ENCODE results near the gene C10orf53.
A peak's percentile ranks its signal among the peaks of the same experiment; 100 is the strongest.
"Not testable (repeated sequence)": the region's sequence is repeated elsewhere in the genome, so short reads cannot be mapped to it uniquely, and the experiment has no call there.

C10orf53 gene

DNA sequence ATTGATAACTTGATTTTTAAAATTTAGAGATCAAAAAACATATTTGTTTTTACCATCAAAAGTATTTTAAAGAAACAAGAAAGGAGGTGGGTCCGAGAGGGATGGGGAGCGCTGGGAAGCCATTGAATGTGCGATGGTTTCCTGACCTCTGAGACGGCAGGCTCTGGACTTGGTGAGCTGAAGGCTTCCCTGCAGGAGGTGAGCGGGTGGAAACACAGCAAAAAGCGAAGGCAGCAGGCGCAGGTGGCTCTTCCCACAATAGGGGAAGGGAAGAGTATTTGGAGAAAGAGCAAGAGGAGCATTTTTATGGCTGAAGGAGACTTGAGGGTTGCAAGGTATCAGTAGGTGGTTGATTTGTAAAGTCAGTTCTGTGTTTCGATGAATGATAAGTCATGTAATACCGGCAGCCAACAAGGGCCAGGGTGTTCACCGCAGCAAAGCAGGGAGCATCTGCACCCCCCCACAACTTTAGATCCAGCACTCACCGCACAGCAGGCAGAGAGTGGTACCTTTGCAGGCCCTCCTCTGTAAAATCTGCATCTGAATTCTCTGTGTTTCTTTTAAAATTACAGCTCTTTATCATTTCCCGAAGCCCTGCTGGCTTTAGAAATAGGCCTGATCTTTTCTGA is 10.5 kb downstream of the C10orf53 start:
- no peak for DNase-seq

DNA sequence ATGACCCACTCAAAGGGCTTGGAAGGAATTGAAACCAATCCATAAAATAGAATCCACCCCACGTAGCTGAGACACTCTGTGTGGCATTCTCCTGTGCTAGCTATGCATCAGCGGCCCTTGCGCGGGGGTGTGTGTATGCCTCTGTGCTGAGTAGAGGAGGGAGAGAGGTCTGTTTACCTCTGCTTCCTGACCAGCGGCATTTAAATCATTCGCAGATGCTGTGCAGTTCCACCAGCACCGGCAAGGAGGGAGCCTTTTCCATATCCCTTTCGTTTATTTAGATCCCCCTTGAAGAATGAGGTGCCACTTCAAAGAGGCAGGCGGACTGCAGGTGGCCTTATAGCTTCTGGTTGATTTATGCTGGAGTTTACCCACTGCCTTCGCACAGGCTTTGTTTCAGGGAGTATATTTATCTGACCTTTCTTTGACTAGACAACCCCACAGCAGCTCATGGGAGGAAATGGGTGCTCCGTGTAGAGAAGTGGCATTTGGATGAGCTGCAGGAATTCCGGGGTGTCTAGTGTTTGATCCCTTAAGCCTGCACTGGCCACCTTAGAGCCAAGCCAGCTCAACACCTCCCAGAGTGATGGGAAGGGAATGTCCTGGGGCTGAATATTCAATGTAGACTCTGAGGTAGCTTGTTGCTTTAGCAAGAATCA is 11.4 kb downstream of the C10orf53 start:
- DNase-seq: no peak

DNA sequence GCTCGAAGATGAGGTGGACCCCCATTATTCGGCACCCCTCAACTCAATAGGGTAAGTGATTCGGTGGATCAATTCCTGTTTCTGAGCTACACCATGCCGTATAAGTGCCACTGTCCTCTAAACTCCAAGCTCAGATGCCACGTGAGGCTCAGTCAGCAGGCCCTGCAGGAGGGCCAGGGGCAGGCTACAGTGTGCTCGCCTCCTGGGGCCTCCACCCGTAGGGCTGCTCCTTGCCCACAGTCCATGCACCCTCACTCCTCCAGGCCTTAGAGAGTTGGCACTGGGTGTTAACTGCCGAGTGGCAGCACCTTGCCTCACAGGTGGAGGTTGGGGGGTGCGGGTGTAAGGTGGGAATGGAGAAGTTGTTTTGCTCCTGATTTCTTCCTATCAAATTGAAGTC is 12.1 kb downstream of the C10orf53 start:
- DNase-seq: no peak

DNA sequence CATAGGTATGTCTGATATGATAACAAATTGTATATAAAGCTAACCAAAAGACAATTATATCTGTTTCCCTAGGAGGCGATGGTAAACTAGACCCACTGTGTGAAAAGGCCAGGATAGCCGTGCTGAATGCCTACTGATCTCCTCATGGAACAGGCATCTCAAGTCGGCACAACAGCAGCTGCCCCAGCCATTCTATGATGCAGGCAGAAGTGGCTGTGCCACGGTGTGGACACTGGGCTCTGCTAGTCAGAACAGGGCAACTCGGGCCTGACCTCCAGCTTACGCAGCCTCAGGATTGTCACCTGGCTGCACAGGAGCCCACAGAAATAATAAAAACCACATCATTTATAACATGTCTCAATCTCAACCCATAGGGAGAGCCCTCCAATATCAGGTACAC is 15.0 kb downstream of the C10orf53 start:
- no peak for DNase-seq

DNA sequence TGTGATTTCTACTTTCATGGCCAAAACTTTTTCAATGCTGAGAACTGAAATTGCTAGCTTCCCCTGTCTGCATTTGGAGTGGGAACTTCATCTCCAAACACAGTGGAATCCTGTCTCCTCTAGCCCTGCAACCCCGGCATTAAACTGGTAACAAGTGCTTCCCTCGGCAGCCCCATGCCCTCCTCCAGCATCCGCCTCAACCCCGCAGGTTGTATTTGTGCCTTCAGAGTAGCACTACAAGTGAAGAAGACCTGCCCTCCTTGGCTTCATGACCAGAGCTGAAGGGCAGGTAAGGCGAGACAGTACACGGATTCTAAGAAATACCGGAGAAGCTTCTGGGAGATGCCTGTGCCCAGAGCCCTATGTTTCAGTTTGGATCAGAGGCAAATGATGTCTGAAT is 16.9 kb downstream of the C10orf53 start:
- no peak for DNase-seq

DNA sequence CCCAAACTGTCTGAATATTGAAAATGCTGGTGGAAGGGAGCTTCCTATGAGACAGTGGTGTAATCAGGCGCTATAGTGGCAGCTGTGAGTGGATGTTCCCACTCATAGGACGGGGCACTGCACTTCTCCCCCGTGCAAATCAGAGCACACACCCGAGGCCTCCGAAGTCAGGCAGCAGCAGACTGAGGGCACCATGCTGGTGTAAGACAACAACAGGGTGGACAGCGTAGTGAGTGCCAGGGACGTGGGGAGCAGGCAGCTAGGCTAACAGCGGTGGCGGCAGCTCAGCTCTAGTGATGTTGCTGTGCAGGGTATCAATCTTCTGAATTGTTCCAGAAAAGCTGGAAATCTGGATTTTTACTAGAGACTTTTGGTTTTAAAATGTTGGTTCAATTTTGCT is 19.2 kb downstream of the C10orf53 start:
- DNase-seq: no peak

DNA sequence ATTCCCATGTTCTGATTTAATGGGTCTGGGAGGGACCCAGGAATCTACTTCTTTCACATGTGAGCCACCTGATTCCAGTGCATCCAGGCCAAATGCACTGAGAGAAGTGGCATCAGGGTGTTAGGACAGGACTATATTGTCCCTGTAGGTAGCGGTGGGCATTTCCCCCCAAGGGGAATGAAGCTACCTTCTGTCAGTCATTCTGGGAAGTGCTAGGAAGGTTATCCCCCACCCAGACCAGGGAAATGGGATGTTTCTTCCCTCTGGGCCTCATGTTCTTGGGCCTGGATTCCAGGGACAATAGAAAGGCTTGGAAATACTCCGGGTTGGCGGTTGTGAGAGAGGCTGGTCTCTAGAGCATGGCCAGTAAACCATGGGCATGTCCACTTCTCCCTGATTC is 20.8 kb downstream of the C10orf53 start:
- DNase-seq: no peak

DNA sequence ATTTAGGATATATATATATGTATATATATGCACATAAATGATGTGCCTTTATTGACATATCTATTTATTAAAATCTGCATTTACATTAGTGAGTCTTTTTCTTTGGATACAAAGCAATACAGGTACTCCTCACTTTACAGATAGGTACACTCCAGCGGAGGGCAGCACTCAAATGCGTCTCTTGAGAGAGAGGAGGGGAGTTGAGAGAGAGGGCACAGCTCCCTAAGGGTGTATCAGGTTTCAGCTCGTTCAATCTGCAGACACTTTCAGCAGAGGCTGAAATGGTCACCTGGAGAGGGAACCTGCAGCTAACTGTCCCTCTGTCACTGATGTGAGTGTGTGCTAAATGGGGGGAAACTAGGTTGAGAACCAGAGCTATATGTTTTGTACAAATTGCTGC is 21.5 kb downstream of the C10orf53 start:
- peak; percentile 10 for DNase-seq

DNA sequence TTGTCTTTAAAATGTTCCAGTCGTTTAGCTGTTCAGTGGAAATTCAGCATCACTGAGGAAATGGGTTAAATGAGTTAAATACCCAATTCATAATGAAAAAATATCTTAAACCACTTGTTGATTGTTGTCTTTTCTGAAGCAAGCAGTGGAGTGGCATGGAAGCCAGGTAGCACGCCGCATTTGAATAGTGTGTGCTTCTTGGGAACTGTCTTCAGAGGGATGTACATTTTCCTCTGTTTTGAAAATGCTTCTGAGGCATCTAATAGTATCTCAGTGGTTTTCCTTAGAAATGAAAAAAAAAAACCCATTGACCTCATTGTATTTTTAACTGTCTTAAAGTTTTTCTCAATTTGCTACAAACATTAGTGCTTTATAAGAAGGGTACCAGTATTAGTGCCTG is 28.1 kb downstream of the C10orf53 start:
- DNase-seq: no peak

DNA sequence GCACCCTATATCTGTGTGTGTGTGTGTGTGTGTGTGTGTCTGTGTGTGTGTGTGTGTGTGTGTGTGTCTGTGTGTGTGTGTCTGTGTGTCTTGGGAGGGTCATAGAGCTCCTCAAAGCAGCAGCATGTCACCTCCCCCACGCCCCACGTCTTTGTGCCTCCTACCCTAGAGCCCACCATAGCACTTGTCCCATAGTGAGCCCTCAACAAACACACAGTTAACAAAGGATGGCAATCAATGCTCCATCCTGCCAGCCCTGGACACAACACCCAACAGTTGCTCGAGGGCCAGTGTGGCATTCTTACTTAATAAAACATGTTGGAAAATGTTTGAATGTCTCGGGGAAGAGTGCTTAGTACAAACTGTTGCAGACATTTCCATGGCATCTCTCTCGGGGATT is 30.5 kb downstream of the C10orf53 start:
- DNase-seq: no peak

DNA sequence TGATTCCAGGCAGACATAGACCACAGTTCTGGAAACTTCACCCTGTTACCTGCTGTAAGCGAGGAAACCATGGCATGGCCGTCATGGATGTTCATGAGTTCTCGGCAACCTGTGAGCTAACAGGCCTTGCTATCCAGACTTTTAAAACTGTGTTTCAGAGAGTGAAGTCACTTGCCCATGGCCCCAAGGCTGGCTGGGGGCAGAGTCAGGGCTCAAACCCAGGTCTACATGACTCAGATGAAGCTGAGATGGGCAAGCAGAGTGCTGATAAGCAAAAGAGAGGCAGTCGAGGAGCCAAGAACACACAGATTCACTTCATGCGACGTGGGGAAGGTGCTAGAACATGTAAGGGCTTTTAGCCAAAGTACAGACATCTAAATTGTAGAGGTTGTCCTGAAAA is 31.5 kb downstream of the C10orf53 start:
- no peak for DNase-seq

DNA sequence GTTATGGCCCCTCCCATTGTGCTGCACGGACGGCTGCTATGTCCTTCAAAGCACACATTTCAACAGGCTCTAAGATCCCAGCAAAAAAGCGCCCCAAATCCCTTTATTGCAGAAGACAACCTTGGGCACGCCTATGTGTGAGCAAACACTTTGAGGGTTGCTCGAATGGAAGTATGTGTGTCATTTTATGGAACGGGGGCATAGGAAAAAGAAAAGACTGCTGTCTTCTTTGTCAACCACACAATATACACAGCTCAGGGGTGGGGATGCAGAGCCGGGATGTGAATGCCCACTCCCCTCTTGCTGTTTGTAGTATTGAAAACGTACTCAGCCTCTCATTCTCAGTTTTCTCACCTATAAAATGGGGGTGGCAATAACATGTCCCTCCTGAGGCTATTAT is 32.0 kb downstream of the C10orf53 start:
- DNase-seq: no peak

DNA sequence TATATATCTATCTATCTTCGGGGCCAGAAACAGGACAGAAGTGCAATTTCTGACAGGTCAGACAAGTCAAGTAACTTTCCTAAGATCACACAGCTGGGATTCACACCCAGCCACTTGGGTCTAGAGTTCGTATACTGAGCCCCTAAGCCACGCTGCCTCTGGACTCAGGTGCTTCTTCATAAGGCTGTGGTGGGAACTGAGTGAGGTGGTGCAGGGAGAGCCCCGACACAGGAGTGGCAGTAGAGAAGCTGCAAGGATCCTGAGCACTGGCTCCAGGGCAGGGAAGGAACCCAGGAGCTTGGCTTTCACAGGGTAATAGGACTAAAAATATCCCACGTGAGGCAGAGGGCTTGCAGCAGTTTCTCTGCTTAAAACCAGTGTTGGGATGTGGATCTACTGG is 33.8 kb downstream of the C10orf53 start:
- DNase-seq: no peak

DNA sequence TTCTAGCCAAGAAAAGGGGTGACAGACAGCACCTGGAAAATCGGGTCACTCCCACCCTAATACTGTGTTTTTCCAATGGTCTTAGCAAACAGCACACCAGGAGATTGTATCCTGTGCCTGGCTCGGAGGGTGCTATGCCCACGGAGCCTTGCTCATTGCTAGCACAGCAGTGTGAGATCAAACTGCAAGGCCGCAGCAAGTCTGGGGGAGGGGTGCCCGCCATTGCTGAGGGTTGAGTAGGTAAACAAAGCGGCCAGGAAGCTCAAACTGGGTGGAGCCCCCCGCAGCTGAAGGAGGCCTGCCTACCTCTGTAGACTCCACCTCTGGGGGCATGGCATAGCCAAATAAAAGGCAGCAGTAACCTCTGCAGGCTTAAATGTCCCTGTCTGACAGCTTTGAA is 35.7 kb downstream of the C10orf53 start:
- not testable (repeated sequence) for DNase-seq

DNA sequence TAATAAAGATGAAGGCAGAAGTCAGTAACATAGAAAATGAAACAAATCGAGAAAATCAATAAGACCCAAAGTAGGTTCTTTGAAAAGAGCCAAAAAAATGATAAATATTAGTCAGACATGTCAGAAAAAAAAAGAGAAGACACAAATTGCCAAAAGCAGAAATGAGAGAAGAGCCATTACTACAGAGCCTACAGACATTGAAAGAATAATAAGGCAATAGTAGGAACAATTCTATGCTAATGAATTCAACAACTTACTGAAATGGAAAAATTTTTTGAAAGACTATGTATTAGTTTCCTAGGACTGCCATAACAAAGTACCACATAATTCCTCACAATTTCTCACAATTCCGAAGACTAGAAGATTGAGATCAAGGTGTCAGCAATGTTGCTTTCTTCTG is 47.1 kb downstream of the C10orf53 start:
- no peak for DNase-seq

DNA sequence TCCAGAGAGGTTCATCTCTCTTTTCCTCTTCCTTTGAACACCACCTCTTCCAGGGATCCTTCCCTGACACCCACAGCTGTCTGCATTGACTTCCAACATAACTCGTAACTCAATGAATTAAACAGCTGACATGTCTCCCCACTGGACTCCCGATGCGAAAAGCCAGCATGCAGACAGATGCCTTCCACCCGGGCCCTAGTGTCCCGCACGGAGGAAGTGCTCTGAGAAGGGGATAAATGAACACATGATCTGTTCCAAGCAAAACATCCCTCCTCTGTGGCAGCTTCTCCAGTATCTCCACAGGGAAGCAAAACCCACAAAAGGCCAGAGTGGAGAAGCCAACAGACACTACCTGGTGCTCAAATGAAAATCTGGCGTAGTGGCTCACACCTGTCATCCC is 54.4 kb downstream of the C10orf53 start:
- no peak for DNase-seq

DNA sequence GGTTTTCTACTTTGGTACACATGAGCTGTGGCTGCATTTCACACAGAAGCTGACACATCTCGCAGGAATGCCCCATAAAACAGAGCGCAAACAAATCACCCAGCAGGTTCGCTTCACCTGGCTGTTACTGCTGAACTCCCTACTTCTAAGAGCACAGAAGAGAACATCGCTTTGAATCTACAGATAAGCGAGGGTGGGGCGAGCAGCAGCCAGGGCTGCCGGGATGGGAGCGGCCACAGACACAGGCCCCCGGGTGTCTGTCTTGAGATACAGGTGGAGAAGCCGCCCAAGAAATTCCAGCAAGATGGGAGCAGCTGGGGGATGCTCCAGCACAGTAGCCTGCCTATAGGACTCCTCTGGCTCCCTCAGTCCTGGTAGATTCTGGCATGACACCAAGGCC is 55.2 kb downstream of the C10orf53 start:
- no peak for DNase-seq

DNA sequence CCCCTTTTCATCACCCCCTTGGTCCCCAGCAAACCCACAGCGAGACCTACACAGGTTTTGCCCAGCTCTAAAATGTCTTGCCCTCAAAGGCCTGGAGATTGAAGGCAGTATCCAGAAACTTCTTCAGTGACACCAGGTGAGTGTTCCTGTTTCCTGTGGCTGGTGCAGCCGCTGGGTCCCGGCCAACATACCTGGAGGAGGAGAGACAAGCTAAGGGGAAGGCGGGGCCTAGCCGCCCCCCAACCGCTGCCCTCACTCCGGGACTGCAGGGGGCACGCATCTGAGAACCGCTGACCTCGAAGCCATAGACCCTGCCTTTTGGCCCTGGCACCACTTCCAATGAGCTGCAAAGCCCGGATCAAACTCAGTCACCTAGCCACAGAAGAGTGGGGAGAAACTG is 55.7 kb downstream of the C10orf53 start:
- DNase-seq: no peak

DNA sequence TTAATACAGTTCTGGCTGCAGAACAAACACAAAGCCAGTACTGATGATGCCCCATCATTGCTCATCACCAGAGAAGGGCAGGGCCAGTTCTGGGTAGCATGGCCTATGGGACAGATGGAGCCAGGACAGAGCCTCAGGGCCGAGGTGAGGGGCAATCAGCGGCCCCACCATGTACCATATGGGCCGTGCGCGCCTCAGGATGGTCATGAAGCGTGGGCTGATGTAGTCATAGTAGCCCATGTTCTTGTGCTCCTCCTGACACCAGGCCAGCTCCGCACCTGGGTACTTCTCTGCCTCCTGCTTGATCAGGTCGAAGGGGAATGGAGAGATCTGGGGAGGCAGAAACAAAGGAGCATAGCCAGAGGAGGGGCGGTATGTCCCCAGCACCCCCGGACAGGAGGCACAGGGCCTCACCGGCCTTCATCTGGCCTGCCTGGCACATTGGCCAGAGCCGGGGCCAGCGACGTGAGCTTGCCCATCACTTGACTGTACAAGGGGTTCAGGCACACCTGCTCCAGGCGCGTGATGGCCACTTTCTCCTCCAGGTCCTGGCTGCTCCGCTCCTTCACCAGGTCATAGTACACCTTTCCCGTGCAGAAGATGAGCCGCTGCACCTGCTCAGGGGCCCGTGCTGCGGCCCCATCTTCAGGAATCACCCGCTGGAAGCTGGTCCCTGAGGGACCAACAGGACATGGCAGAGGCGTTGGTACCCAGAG is 56.6 kb downstream of the C10orf53 start:
- no peak for DNase-seq

DNA sequence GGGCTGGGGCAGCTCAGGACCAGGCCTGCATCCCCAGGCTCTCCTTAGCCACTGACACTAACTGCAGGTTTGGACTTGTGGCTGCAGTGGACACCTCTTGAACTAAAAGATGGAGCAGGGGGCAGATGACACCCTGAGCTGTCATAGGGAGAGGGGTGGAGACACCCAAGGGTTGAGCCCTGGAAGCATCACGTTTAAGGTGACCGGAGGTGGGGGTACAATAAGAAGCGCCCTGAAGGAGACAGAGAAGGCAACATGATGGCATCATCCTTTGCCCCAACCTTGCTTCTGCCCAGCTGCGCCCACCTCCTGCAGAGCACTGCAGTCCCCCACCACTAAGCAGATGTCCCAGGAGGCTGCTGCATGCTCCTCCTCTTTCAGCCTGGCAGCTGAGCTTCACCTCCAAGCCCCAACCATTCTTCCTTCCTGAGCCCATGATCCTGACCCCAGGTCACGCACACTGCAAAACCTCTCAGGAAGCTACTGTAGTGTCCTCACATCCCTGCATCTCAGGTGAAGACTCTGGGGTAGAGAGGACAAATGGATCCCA is 57.2 kb downstream of the C10orf53 start:
- DNase-seq: no peak

DNA sequence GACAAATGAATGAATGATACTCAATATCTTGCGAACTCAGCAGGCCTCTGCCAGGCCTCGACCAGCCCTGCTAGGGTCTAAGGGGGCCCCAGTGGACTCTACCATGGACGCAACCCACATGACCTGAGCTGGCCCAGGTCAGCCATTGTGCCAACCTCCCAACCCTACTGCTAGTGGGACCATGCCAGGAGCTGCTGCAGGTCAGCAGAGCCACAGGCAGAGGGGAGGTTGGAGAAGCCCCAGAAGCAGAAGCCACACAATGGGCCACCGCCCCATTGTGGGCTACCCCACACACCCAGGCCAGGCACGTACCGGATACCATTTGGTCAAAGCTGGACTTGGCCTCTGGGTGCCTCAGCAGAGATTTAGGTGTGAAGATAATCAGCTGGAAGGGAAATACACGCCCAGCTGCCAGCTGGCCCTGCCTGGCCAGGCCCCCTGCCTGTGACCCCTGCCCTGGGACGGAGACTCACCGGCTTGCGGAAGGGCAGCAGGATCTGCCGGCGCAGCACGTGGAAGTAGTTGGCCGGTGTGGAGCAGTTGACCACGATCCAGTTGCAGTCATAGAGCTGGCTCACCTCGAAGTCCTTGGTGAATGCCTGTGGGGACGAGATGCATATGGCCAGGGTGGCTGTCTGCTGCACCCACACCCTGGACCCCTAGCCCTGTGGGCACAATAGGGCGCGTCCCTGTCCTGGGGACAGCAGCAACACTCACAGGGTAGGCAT is 58.2 kb downstream of the C10orf53 start:
- DNase-seq: no peak

DNA sequence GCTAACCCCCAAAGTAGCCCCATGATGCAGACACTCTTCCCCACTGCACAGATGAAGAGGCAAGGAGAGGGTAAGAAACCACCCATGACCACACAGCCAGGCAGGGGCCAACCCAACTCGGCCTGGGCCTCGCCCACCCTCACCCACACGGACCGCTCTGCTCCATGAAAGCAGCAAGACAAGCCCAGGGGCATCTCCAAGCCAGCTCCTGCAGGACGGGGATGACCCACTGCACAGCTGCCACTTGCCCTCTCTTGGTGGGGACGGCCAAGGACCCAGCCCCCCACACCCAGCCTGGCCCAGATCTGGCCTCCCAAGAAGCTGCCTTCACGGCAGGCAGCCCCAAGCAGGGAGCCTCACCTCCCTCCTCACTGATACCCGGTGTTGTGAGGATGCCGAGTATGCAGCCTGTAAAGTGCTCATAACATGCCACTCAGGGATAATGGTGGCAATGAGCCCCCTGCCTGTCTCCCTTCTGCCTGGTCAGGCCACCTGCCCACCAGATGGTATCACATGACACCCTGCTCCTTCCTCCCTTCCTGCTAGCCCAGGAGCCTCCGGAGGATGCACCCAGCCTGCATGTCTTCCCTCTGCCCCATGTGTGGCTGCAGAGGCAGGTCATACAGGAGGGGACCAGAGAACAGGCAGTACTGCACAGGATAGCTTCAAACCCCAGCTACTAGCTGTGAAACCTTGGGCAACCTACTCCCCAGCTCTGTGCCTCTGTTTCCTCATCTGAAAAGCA is 59.3 kb downstream of the C10orf53 start:
- no peak for DNase-seq

DNA sequence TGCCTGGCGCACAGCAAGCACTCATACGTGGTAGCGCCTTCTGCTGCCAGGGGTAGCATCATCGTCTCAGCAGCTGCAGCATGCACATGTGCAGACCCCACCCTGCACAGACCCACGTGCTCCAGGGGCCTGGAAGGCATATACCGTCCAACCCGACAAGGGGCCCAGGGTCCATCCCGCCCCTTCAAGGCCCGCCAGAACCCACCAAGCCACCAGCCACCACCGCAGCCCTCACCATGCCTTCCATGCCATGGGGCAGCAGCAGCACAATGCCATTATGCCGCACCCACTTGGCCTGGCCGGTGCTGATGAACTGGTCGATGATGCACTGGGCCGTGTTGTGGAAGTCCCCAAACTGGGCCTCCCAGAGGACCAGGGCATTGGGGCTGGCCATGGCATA is 60.0 kb downstream of the C10orf53 start:
- no peak for DNase-seq
